Activated CD4-positive, alpha-beta T cell treated with anti-CD3 and anti-CD28 coated beads, Interleukin-2, amount 10 ng/mL, durations not matched to agents 7 days and 5 days (primary cell): Measurements from ENCODE around the gene LEMD1. TPM values are rescaled to one million over a fixed set of nuclear protein-coding genes. Genes with fewer than 3 reads are reported as not detected.

Experiments used
- CTCF ChIA-PET: fragments of 350-600 bp; sonication (Branson Sonifier 250); formaldehyde crosslinking; loops from one replicate; lab custom pipeline; 2021; ENCODE audit warnings: antibody characterized with exemption; lab: Charles Lee
- POLR2A ChIA-PET: fragments of 350-600 bp; sonication (Branson Sonifier 250); formaldehyde crosslinking; loops from one replicate; lab custom pipeline; 2021; ENCODE audit warnings: antibody characterized with exemption; lab: Charles Lee
- DNase-seq: peaks from one replicate; pipeline ENCODE4 v3.0.0-alpha.2; 2020
- H3K27ac Mint-ChIP-seq: one replicate; pipeline ENCODE4 v1.8.0; 2021; ENCODE audit warnings: mild to moderate bottlenecking, moderate library complexity, mixed read lengths
- H3K27me3 Mint-ChIP-seq: one replicate; pipeline ENCODE4 v1.8.0; 2021; ENCODE audit warnings: mixed read lengths
- H3K36me3 Mint-ChIP-seq: one replicate; pipeline ENCODE4 v1.8.0; 2021; ENCODE audit warnings: low read depth, mixed read lengths
- H3K4me1 Mint-ChIP-seq: one replicate; pipeline ENCODE4 v1.8.0; 2021; ENCODE audit warnings: mixed read lengths
- H3K4me3 Mint-ChIP-seq: one replicate; pipeline ENCODE4 v1.8.0; 2021; ENCODE audit warnings: mild to moderate bottlenecking, moderate library complexity, mixed read lengths
- H3K9me3 Mint-ChIP-seq: one replicate; pipeline ENCODE4 v1.8.0; 2021; ENCODE audit warnings: mixed read lengths
- total RNA-seq, 2 experiments: library from RNA; stranded (reverse); gene quantifications; one replicate each; pipeline ENCODE4 v1.2.3, GENCODE V29; 2021

Gene LEMD1
- total RNA-seq = under 1 TPM; 0.52 to 0.64 TPM

GRCh38 chr1:205421798-205422197 is at the start of gene LEMD1:
TSS of gene LEMD1 (minus strand) at chr1:205422056. CDS start at chr1:205420536, 1,520 bp downstream.
- POLR2A ChIA-PET = no interaction called here
- H3K27ac Mint-ChIP-seq = no peak within 1 kb of the TSS

GRCh38 chr1:205470131-205470530 is 48.3 kb upstream of the LEMD1 start:
- no peak overlapping the region for H3K27ac Mint-ChIP-seq
- H3K9me3 Mint-ChIP-seq = peaks cover 7% of the 10 kb centered on the region
- DNase-seq = no peak
- peaks cover 47% of the 10 kb centered on the region for H3K27me3 Mint-ChIP-seq
- no peak overlapping the region for H3K4me3 Mint-ChIP-seq
- ChIA-PET POLR2A (no interaction called here), CTCF (interaction anchor here (0.8 to 2.1 kb wide), 2 partner anchors 8 to 18 kb away, joined by 3 to 5 read pairs; no protein-coding TSS in a partner anchor)
- H3K4me1 Mint-ChIP-seq = no peaks in the 10 kb centered on the region
- peaks cover 3% of the 10 kb centered on the region for H3K36me3 Mint-ChIP-seq

More at GRCh38 chr1:205421798-205422197, at the start of gene LEMD1:
- no peak for DNase-seq
- H3K4me3 Mint-ChIP-seq = no peak within 1 kb of the TSS
- no peaks in the 10 kb centered on the region for H3K36me3 Mint-ChIP-seq
- CTCF ChIA-PET = no interaction called here
- H3K4me1 Mint-ChIP-seq = no peaks in the 10 kb centered on the region
- peaks cover 51% of the 10 kb centered on the region for H3K27me3 Mint-ChIP-seq
- no peaks in the 10 kb centered on the region for H3K9me3 Mint-ChIP-seq

- POLR2A ChIA-PET = no interaction called here
- H3K4me3 Mint-ChIP-seq = no peak overlapping the region
- H3K4me1 Mint-ChIP-seq = no peaks in the 10 kb centered on the region
- no peak overlapping the region for H3K27ac Mint-ChIP-seq
- H3K27me3 Mint-ChIP-seq = peaks cover 25% of the 10 kb centered on the region
- CTCF ChIA-PET = interaction anchor here (0.8 to 1.1 kb wide), 3 partner anchors 10 to 52 kb away, joined by 3 to 4 read pairs (median 3); no protein-coding TSS in a partner anchor
- no peak for DNase-seq
- H3K36me3 Mint-ChIP-seq = no peaks in the 10 kb centered on the region
- no peaks in the 10 kb centered on the region for H3K9me3 Mint-ChIP-seq
Observed at GRCh38 chr1:205466595-205467220, 44.9 kb upstream of the LEMD1 start.

GRCh38 chr1:205465392-205465791 is 43.5 kb upstream of the LEMD1 start:
- POLR2A ChIA-PET = no interaction called here
- CTCF ChIA-PET = no interaction called here
- H3K9me3 Mint-ChIP-seq = no peaks in the 10 kb centered on the region
- no peaks in the 10 kb centered on the region for H3K4me1 Mint-ChIP-seq
- peaks cover 28% of the 10 kb centered on the region for H3K27me3 Mint-ChIP-seq
- DNase-seq = no peak
- no peak overlapping the region for H3K4me3 Mint-ChIP-seq
- H3K27ac Mint-ChIP-seq = no peak overlapping the region
- no peaks in the 10 kb centered on the region for H3K36me3 Mint-ChIP-seq

- Mint-ChIP-seq H3K36me3 (no peaks in the 10 kb centered on the region), H3K27ac (no peak overlapping the region), H3K4me3 (no peak overlapping the region), H3K9me3 (no peaks in the 10 kb centered on the region), H3K27me3 (peaks cover 58% of the 10 kb centered on the region), H3K4me1 (peaks cover 10% of the 10 kb centered on the region)
- ChIA-PET POLR2A (no interaction called here), CTCF (interaction anchor here (0.7 to 1.1 kb wide), 3 partner anchors 14 to 28 kb away, joined by 3 to 4 read pairs (median 3); no protein-coding TSS in a partner anchor)
- peak; percentile 49 for DNase-seq
Observed at GRCh38 chr1:205458777-205459566, 37.1 kb upstream of the LEMD1 start.

GRCh38 chr1:205456868-205457745 is 35.3 kb upstream of the LEMD1 start:
- ChIA-PET POLR2A (no interaction called here), CTCF (interaction anchor here (0.7 to 2.2 kb wide), 4 partner anchors 10 to 72 kb away, joined by 3 to 4 read pairs (median 3); no protein-coding TSS in a partner anchor)
- Mint-ChIP-seq H3K27ac (no peak overlapping the region), H3K27me3 (peaks cover 74% of the 10 kb centered on the region), H3K4me1 (peaks cover 10% of the 10 kb centered on the region), H3K36me3 (no peaks in the 10 kb centered on the region), H3K4me3 (no peak overlapping the region), H3K9me3 (no peaks in the 10 kb centered on the region)
- DNase-seq = no peak

- Mint-ChIP-seq H3K4me3 (peak overlapping the region; percentile 47), H3K4me1 (peaks cover 10% of the 10 kb centered on the region), H3K27ac (no peak overlapping the region), H3K36me3 (no peaks in the 10 kb centered on the region), H3K27me3 (peaks cover 77% of the 10 kb centered on the region), H3K9me3 (no peaks in the 10 kb centered on the region)
- POLR2A ChIA-PET = no interaction called here
- DNase-seq = no peak
- CTCF ChIA-PET = interaction anchor here (0.7 to 2.2 kb wide), 4 partner anchors 10 to 72 kb away, joined by 3 to 4 read pairs (median 3); no protein-coding TSS in a partner anchor
Observed at GRCh38 chr1:205456383-205456867, 34.6 kb upstream of the LEMD1 start.

GRCh38 chr1:205455581-205456382 is 33.9 kb upstream of the LEMD1 start, which contains the start of gene BLACAT1:
TSS of gene BLACAT1 (minus strand) at chr1:205456045.
- ChIA-PET CTCF (interaction anchor here (0.7 to 2.2 kb wide), 4 partner anchors 14 to 73 kb away, joined by 3 to 5 read pairs (median 4); no protein-coding TSS in a partner anchor), POLR2A (no interaction called here)
- Mint-ChIP-seq H3K9me3 (no peaks in the 10 kb centered on the region), H3K4me3 (peak within 1 kb of the TSS; percentile 47), H3K27ac (no peak within 1 kb of the TSS), H3K27me3 (peaks cover 78% of the 10 kb centered on the region), H3K36me3 (no peaks in the 10 kb centered on the region), H3K4me1 (peaks cover 10% of the 10 kb centered on the region)
- no peak for DNase-seq

GRCh38 chr1:205454903-205455335 is 33.1 kb upstream of the LEMD1 start:
- Mint-ChIP-seq H3K27ac (no peak overlapping the region), H3K36me3 (no peaks in the 10 kb centered on the region), H3K9me3 (no peaks in the 10 kb centered on the region), H3K4me3 (no peak overlapping the region), H3K27me3 (peaks cover 75% of the 10 kb centered on the region), H3K4me1 (peaks cover 10% of the 10 kb centered on the region)
- DNase-seq = no peak
- ChIA-PET POLR2A (no interaction called here), CTCF (interaction anchor here (0.6 to 1.6 kb wide), 5 partner anchors 11 to 136 kb away, joined by 3 to 5 read pairs (median 3); no protein-coding TSS in a partner anchor)

- no peak overlapping the region for H3K4me3 Mint-ChIP-seq
- no peaks in the 10 kb centered on the region for H3K36me3 Mint-ChIP-seq
- no peak for DNase-seq
- H3K9me3 Mint-ChIP-seq = no peaks in the 10 kb centered on the region
- H3K4me1 Mint-ChIP-seq = peaks cover 16% of the 10 kb centered on the region
- no peak overlapping the region for H3K27ac Mint-ChIP-seq
- ChIA-PET POLR2A (no interaction called here), CTCF (interaction anchor here (1.2 kb wide), 1 partner anchor 31 kb away, joined by 3 read pairs; no protein-coding TSS in a partner anchor)
- H3K27me3 Mint-ChIP-seq = peaks cover 64% of the 10 kb centered on the region
Observed at GRCh38 chr1:205453466-205453865, 31.6 kb upstream of the LEMD1 start.

- Mint-ChIP-seq H3K4me3 (no peak overlapping the region), H3K36me3 (no peaks in the 10 kb centered on the region), H3K27ac (no peak overlapping the region), H3K4me1 (peaks cover 16% of the 10 kb centered on the region), H3K27me3 (peaks cover 58% of the 10 kb centered on the region), H3K9me3 (no peaks in the 10 kb centered on the region)
- CTCF ChIA-PET = interaction anchor here (1.0 kb wide), 1 partner anchor 69 kb away, joined by 5 read pairs; no protein-coding TSS in a partner anchor
- POLR2A ChIA-PET = no interaction called here
- no peak for DNase-seq
Observed at GRCh38 chr1:205452933-205453332, 31.1 kb upstream of the LEMD1 start.
